NCI-H128 (cell line): Measurements from ENCODE around the gene FBRSL1.

Source experiments
- DNase-seq: peaks from one replicate; lab custom pipeline; 2025; ENCODE audit not compliant: unreplicated experiment; lab: John Stamatoyannopoulos, UW

Gene FBRSL1

DNA sequence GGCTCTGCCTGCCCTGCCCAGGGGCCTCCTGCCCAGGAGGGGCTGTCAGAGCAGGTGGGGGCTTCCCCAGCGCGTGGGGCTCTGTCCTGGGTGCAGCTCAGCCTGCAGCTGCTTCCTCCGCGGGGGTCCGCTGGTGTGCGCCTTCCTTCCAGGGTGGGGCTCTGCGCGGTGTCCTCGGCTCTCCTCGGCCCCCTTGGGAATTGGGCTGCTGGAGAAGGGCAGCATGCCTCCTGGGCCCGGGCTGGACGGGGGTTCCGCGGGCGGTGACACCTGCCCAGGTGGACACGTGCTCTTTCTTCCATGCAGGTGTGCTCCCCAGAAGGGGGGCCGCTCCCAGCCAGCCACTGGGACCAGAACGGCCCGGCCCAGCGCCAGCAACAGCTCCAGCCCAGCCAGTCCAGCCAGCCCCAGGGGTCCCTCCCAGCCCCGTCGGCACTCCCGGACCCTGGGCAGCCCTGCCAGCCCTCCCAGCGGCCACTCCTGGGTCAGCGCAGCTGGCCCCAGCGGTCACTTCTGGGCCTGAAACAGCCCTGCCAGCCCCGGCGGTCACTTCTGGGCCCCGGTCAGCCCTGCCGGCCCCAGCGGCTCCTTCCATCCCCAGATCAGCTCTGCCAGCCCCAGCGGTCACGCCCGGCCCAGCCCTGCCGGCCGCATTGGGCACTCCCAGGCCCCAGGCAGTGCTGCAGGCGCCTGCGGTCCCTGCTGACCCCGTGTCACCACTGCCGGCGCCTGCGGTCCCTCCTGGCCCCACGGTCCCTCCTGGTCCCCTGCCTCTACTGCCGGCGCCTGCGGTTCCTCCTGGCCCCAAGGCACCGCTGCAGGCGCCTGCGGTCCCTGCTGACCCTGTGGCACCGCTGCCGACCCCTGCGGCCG, 19.1 kb downstream of the FBRSL1 start:
- no peak for DNase-seq

GRCh38 chr12:132510111-132510724, 20.3 kb downstream of the FBRSL1 start:
- DNase-seq = no peak

- DNase-seq = no peak
Measured at GRCh38 chr12:132510746-132511477, 21.0 kb downstream of the FBRSL1 start.

GRCh38 chr12:132511516-132512196, 21.7 kb downstream of the FBRSL1 start:
- DNase-seq = no peak

DNA sequence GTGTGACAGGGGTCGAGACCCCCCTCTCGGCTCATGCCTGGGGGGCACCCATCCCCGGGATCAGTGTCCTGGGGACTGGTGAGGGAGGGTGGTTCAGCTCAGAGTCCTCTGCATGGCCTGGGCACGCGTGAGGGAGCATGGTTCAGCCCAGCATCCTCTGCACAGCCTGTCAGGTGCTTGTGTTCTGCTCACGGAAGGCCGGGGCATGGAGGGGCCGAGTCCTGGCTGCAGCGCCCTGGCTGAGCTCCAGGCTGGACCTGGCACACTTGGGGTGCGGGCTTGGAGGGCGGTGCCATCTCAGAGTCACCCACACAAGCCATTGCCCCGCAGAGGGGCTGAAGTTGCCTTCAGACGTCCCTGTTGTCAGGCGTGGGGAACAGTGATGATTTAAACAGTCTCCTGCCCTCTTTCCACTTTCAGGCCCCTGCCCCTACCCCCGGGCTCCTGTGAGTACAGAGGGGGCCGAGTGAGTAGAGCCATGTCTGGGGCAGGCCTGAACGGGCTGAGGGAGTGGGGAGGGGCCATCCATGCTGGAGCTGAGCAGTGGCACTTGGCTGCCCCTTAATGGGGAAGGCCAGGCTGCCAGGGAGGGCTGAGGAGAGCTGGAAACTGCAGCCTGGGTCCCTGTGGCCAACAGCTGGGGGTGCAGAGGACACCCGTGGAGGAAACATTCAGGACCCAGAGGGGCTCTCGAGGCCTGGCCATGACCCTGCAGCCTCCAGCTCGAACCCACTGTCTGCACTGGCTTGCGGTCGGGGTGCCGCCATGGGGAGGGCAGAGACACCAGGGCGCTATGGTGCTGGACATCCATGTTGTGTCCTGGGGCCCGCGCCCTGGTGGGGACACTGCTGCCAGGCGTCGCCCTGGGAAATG, 22.5 kb downstream of the FBRSL1 start:
- no peak for DNase-seq

DNA sequence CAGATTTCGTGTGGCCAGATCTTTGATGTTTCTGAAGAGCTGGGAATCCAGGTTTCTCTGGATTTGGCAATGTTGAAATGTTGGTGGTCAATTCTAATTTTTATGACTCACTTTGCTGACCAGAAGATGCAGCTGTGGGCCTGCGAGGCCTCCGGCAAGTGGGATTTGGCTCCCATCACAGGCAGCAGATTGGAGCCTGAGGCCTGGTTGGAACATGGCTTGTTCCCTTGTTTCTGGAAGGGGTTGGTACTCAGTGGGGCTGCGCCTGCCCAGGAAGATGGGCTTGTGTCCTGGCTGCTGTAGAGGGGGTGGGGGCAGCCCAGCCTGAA, 23.1 kb downstream of the FBRSL1 start:
- DNase-seq = no peak

GRCh38 chr12:132513458-132514135, 23.6 kb downstream of the FBRSL1 start:
- DNase-seq = no peak

DNA sequence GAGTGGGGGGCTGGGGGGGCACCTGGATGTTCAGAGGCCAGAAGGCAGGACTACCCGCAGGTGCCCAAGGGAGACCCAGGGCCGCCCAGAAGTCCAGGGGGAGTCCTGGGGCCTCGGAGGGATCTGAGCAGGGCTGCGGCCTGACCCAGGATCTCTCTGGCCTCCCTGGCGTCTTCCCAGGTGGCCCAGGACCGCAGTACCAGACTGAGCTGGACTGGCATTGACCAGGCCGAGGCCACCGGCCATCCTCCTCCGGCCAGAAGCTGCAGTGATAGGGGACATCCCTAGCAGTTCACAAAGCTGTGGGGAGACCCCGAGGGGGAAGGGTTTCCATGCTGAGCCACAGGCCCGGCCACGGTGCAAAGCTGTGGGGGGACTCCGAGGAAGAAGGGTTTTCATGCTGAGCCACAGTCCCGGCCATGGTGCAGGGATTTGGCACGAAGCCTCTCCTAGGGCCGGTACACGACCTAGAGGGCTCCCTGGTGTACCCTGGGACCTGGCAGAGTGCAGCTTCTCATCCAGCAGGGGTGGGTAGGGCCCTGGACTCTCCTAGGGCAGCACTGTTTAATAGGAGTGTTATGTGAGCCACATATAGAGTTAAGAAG, 24.4 kb downstream of the FBRSL1 start:
- no peak for DNase-seq

- no peak for DNase-seq
Measured at GRCh38 chr12:132514838-132515237, 24.9 kb downstream of the FBRSL1 start.

- DNase-seq = no peak
Measured at GRCh38 chr12:132516095-132517012, 26.4 kb downstream of the FBRSL1 start.

DNA sequence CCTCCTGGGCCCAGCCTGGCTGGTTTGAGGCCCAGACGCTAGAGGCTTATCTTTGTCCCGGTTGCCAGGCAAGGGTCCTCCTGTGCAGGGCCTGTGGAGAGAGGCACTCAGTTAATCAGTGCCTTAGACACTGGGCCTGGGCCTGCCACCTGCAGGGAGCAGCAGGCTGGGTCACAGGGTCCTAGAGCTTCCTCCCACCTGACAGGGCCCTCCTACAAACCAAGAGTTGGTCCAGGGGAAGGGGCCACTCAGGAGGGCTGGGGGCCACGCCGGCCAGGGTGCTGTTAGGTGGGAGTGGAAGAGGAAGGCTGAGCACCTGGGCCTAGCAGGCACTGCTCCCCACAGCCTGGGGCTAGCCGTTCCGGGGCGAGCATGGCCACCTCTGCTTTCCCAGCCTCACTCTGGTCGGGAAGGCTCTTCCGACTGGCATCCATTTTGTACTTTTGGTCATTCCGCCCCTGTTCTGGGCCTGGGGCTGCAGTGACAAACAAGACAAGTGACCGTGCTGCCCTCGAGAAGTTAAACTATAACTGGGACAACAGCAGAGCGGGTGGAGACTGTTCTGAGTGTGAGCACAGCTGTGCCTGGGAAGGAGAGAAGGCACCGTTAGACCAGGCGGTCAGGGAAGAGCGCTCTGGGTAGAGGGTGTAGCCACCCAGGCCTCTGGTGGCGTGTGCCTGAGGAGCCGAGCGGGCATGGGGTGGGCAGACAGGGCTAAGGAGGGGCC, 27.2 kb downstream of the FBRSL1 start:
- DNase-seq = no peak

DNA sequence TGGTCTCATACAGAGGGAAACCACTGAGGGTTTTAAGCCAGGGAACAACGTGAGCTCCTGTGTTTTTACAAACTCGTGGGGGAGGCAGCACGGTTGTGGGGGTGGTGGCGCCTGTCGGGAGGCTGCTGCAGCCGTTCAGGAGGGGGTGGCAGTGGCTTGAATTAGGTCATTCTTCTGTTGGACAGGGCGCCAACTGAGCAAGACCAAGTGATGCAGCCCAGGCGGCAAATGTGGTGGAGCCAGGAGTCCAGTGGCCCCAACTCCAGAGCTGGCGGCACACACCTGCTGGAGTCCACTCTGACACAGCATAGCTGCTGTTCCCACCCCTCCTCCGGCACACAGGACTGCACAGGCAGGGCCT, 27.8 kb downstream of the FBRSL1 start:
- DNase-seq = no peak

DNA sequence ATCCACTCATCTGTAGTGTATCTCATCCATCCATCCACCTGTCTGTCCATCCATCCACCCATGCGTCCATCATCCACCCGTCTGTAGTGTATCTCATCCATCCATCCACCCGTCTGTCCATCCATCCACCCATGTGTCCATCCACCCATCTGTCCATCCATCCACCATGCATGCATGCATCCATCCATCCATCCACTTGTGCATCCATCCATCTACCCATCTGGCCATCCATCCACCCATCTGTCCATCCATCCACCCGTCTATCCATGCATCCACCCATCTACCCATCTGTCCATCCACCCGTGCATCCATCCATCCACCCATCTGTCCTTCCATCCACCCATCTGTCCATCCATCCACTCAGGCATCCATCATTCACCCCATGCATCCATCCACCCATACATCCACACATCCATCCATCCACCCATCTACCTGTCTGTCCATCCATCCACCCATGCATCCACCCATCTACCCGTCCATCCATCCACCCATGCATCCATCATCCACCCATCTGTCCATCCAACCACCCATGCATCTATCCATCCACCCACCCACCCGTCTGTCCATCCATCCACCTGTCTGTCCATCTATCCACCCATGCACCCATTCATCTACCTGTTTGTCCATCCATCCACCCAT, 28.5 kb downstream of the FBRSL1 start:
- no peak for DNase-seq

DNA sequence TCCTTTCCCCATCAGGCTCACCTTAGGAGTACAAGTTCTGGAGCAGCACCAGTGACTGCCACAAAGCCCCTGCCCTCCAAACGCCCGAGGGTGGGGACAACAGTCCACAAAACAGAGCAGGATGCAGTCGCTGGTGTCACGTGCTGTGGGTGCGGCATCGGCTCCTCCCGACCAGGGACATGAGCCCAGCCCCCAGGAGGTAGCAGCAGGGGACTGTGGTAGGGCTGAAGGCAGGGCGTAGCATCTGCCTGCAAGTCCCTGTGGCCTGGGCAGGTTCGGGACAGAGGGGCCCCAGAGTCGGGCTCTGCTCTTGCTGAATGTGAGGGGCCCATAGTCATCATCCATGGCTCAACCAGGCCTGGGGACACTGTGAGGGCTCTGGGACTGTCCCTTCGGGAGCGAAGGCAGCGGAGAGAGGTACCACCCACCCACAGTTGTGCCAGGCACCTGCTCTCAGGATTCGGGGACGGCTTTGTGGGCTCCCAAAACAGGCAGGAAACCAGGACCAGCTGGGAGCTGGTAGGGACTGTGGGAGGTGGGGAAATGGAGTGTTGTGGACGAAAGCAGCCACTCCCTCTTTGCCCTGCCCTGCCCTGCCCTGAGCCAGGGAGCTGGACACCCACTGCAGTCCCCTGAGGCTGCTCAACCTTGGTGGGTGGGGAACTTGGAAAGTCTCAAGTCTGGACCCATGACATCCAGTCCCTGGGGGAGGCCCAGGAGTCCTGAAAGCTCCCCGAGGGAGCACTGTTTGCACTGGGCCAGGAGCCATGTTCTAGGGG, 30.7 kb downstream of the FBRSL1 start:
- no peak for DNase-seq

DNA sequence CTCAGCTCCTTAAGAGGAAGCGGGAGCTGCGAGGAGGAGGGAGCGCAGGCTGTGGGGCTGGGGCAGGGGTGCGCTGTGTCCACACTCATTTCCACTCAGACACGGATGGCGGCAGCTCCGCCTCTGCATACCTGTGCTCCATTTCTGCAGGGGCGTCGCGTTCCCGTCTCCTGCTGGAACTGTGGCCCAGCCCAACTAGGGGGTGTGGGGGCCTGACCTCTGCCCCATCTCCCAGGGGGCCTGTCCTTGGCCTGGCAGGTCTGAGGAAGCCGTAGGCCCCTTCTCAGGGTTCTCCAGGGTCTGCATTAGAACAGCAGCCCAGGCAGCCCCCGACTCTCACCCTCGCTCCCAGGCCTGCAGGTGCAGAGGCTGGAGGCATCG, 31.2 kb downstream of the FBRSL1 start:
- DNase-seq = no peak

DNA sequence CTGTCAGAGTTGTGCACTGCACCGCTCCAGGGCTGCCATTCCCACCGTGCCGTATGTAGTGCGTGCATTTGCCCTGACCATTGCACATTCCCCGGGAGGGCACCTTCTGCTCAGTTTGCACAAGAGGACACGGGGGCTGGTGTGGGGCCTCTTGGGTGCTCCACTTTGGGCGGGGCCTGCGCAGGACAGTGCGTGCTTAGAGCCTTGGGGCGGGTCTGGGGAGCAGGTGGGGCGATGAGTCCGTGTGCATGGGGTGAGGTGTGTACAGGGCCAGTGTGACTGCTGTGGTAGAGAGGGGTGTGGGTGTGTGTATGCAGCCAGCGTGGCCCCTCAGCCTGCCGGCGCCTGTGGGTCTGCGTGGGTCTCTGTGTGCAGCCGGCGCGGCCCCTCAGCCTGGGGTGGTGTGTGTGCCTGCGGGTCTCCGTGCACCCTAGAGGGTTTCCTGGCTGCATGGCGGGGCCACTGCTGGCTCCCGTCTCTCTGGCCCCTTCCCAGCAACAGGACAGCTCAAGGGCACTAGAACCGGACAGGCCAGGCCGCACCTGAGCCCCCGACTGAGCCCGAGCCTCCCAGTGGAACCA, 31.9 kb downstream of the FBRSL1 start:
- DNase-seq = no peak
